ENCODE measurements around the gene NPIPA7.
"Not testable (repeated sequence)": the region's sequence is repeated elsewhere in the genome, so short reads cannot be mapped to it uniquely, and the experiment has no call there.

NPIPA7 gene

GRCh38 chr16:16378840-16379239, at the start of gene NPIPA7:
TSS of gene NPIPA7 (plus strand) at chr16:16379140. CDS start at chr16:16379245, 105 bp downstream.
- not testable (repeated sequence) for DNase-seq

GRCh38 chr16:16331466-16331865, 47.5 kb upstream of the NPIPA7 start:
- not testable (repeated sequence) for DNase-seq

DNA sequence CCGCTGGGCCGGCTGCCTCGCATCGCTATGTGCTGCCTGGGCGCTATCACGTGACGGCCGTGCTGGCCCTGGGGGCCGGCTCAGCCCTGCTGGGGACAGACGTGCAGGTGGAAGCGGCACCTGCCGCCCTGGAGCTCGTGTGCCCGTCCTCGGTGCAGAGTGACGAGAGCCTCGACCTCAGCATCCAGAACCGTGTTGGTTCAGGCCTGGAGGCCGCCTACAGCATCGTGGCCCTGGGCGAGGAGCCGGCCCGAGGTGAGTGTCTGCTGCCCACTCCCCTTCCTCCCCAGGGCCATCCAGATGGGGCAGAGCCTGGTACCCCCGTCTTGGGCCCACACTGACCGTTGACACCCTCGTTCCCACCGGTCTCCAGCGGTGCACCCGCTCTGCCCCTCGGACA, 21.4 kb upstream of the NPIPA7 start:
- not testable (repeated sequence) for DNase-seq

- DNase-seq, result not testable (repeated sequence)
These were observed 20.2 kb upstream of the NPIPA7 start for GRCh38 chr16:16358539-16359240.

- not testable (repeated sequence) for DNase-seq
These were observed 15.3 kb upstream of the NPIPA7 start for GRCh38 chr16:16363595-16363994.

- DNase-seq, result not testable (repeated sequence)
These were observed 14.8 kb upstream of the NPIPA7 start for GRCh38 chr16:16364100-16364499.

DNA sequence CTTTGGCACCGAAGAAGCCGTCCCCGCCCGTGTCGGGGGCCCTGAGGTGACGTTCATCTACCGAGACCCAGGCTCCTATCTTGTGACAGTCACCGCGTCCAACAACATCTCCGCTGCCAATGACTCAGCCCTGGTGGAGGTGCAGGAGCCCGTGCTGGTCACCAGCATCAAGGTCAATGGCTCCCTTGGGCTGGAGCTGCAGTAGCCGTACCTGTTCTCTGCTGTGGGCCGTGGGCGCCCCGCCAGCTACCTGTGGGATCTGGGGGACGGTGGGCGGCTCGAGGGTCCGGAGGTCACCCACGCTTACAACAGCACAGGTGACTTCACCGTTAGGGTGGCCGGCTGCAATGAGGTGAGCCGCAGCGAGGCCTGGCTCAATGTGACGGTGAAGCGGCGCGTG, 14.2 kb upstream of the NPIPA7 start:
- not testable (repeated sequence) for DNase-seq

GRCh38 chr16:16365319-16365718, 13.6 kb upstream of the NPIPA7 start:
- DNase-seq, result not testable (repeated sequence)

GRCh38 chr16:16365851-16366250, 13.1 kb upstream of the NPIPA7 start:
- not testable (repeated sequence) for DNase-seq

DNA sequence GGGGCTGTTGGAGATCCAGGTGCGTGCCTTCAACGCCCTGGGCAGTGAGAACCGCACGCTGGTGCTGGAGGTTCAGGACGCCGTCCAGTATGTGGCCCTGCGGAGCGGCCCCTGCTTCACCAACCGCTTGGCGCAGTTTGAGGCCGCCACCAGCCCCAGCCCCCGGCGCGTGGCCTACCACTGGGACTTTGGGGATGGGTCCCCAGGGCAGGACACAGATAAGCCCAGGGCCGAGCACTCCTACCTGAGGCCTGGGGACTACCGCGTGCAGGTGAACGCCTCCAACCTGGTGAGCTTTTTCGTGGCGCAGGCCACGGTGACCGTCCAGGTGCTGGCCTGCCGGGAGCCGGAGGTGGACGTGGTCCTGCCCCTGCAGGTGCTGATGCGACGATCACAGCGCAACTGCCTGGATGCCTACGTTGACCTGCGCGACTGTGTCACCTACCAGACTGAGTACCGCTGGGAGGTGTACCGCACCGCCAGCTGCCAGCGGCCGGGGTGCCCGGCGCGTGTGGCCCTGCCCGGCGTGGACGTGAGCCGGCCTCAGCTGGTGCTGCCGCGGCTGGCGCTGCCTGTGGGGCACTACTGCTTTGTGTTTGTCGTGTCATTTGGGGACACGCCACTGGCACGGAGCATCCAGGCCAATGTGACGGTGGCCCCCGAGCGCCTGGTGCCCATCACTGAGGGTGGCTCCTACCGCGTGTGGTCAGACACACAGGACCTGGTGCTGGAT, 12.2 kb upstream of the NPIPA7 start:
- not testable (repeated sequence) for DNase-seq

- DNase-seq, result not testable (repeated sequence)
These were observed 11.7 kb upstream of the NPIPA7 start for GRCh38 chr16:16367285-16367628.

DNA sequence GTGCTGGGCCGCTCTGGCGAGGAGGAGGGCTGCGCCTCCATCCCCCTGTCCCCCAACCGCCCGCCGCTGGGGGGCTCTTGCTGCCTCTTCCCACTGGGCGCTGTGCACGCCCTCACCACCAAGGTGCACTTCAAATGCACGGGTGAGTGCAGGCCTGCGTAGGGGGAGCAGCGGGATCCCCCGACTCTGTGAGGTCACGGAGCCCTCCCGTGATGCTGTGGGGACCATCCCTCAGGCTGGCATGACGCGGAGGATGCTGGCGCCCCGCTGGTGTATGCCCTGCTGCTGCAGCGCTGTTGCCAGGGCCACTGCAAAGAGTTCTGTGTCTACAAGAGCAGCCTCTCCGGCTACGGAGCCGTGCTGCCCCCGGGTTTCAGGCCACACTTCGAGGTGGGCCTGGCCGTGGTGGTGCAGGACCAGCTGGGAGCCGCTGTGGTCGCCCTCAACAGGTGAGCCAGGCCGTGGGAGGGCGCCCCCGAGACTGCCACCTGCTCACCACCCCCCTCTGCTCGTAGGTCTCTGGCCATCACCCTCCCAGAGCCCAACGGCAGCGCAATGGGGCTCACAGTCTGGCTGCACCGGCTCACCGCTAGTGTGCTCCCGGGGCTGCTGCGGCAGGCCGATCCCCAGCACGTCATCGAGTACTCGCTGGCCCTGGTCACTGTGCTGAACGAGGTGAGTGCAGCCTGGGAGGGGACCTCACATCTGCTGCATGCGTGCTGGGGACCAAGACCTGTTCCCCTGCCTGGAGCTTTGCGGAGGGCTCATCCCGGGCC, 9.7 kb upstream of the NPIPA7 start:
- DNase-seq, result not testable (repeated sequence)

DNA sequence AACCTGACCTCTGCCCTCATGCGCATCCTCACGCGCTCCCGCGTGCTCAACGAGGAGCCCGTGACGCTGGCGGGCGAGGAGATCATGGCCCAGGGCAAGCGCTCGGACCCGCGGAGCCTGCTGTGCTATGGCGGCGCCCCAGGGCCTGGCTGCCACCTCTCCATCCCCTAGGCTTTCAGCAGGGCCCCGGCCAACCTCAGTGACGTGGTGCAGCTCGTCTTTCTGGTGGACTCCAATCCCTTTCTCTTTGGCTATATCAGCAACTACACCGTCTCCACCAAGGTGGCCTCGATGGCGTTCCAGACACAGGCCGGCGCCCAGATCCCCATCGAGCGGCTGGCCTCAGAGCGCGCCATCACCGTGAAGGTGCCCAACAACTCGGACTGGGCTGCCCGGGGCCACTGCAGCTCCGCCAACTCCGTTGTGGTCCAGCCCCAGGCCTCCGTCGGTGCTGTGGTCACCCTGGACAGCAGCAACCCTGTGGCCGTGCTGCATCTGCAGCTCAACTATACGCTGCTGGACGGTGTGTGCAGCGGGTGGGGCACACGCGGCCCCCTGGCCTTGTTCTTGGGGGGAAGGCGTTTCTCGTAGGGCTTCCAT, 7.7 kb upstream of the NPIPA7 start:
- not testable (repeated sequence) for DNase-seq

DNA sequence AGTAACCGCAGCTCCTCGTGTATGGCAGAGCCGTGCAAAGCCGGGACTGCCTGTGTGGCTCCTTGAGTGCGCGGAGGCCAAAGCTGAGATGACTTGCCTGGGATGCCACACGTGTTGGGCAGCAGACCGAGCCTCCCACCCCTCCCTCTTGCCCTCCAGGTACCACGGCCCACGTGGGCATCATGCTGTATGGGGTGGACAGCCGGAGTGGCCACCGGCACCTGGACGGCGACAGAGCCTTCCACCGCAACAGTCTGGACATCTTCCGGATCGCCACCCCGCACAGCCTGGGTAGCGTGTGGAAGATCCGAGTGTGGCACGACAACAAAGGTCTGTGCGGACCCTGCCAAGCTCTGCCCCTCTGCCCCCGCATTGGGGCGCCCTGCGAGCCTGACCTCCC, 4.7 kb upstream of the NPIPA7 start:
- not testable (repeated sequence) for DNase-seq

DNA sequence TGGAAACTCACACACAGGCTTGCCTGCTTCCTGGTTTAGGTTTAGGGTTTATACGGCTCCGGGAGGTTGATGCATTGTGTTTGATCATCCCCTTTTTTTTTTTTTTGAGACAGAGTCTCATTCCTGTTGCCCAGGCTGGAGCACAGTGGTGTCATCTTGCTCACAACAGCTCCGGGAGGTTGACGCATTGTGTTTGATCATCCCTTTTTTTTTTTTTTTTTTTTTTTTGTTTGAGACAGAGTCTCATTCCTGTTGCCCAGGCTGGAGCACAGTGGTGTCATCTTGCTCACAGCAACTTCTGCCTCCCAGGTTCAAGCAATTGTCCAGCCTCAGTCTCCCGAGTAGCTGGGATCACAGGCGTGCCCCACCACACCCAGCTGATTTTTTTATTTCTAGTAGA, 20.7 kb downstream of the NPIPA7 start:
- DNase-seq, result not testable (repeated sequence)

DNA sequence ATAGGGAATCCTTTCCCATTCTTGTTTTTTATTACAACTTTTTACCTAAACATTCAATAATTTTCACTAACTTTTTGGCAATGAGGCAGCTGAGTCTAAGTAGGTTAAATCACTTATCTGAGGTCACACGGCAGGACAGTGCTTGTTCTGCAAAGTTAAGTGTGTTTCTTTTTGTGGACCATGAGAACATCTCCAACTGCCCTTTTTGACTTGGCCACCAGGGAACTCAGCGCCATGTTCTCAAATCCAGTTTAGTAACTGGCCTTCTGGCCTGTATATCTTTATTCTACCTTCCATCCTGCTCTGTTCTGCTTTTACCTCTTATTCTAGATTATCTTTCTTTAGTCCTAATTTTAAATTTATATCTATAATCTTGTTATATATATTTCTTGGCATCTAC, 23.4 kb downstream of the NPIPA7 start:
- DNase-seq, result not testable (repeated sequence)

DNA sequence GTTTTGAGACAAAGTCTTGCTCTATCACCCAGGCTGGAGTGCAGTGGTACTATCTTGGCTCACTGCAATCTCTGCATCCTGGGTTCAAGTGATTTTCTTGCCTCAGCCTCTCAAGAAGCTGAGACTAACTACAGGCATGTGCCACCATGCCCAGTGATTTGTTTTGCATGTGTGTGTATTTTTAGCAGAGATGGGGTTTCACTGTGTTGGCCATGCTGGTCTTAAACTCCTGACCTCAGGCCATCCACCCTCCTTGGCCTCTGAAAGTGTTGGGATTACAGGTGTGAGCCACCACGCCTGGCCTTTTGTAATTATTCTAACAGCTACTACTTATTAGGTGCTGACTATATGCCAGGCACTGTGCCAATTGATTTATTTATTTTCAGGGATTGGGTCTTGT, 25.3 kb downstream of the NPIPA7 start:
- DNase-seq, result not testable (repeated sequence)

GRCh38 chr16:16405421-16405820, 26.5 kb downstream of the NPIPA7 start:
- not testable (repeated sequence) for DNase-seq

GRCh38 chr16:16408430-16408829, 29.5 kb downstream of the NPIPA7 start:
- DNase-seq, result not testable (repeated sequence)

GRCh38 chr16:16413773-16414172, 34.8 kb downstream of the NPIPA7 start:
- DNase-seq, result not testable (repeated sequence)

DNA sequence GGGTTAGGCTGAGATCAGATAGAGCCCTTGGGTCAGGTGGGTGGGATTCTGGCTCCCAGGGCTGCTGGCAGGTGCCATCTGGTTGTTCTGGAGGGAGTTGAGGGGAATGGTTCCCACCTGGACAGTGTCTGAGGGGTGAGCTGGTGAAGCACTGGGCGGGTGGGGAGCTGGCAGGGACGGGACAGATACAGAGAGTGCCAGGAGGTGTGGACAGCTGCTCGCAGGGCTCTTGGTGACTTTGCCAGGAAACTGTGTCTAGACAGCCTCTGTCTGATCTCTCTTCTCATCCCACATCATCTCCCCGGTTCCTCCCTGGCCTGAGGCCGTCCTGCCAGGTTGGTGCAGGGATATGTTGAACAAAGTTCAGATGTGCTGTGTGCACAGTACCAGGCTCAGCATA, 38.1 kb downstream of the NPIPA7 start:
- DNase-seq, result not testable (repeated sequence)

DNA sequence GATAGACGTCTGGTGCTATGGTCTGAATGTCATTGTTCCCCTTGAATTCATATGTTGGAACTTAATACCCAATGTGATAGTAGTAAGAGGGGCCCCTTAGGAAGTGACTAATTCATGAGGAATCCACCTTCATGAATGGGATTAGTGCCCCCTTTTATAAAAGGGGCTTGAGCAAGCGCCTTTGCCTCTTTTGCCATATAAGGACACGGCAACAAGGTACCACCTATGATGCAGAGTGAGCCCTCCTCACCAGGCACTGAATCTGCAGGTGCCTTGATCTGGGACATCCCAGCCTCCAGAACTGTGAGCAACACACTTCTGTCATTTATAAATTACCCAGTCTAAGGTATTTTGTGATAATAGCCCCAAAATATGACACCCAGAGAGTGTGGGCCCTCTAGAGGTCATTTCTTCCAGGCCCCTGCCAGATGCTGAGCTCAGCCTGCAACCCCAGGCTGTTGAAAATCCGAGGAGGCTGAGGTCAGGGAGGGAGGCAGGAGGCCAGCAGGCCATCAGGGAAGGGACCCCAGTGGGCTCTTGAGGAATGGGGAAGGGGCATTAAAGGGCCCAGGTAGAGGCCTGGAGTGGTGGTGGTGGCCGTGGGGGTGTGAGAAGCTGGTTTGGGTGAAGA, 39.1 kb downstream of the NPIPA7 start:
- not testable (repeated sequence) for DNase-seq

Data from activated CD4-positive, CD25-positive, alpha-beta regulatory T cell treated with anti-CD3 and anti-CD28 coated beads, Interleukin-2, amount 50 U/mL, for 72 hours (primary cell).